Mucosa of stomach (tissue), 1 donor: ENCODE results near the gene CSK.

ENCODE experiments used
- H3K27me3 ChIP-seq: one replicate; pipeline ENCODE4 v1.7.0; 2013; ENCODE audit warnings: mild to moderate bottlenecking, low read length; ENCODE audit not compliant: control insufficient read depth, insufficient read depth
- H3K36me3 ChIP-seq: one replicate; pipeline ENCODE4 v1.7.0; 2013; ENCODE audit warnings: low read length; ENCODE audit not compliant: control insufficient read depth, insufficient read depth
- H3K4me1 ChIP-seq: one replicate; pipeline ENCODE4 v1.7.0; 2013; ENCODE audit warnings: mild to moderate bottlenecking, low read length; ENCODE audit not compliant: control insufficient read depth, insufficient read depth
- H3K4me3 ChIP-seq: one replicate; pipeline ENCODE4 v1.7.0; 2013; ENCODE audit warnings: low read length
- H3K9ac ChIP-seq: one replicate; pipeline ENCODE4 v1.7.0; 2013; ENCODE audit warnings: mild to moderate bottlenecking, low read length, moderate library complexity
- H3K9me3 ChIP-seq: one replicate; pipeline ENCODE4 v1.7.0; 2013; ENCODE audit warnings: mild to moderate bottlenecking, low read length, moderate library complexity; ENCODE audit not compliant: control insufficient read depth
- donor health status: Pancreatic carcinoma.

The CSK gene

DNA sequence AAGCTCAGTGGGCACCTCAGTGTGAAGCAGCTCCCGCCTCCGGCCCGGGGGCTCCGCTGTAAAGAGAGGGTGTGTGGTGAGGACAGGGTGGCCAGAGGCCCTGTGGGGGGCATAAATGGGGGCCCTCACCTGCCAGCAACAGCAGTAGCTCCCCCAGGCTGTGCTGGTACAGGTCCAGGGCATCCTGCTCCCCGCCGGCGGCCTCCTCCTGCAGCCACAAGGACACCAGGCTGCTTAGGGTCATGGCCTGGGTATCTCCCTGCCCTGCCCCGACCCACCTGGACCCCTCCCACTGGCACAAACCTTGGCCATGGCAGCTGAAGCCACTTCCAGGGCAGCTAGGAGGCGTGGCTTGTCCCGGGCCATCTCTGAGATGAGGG lies 56.2 kb downstream of the CSK start:
- Histone ChIP-seq H3K27me3 (no peaks in the 10 kb centered on the region), H3K4me3 (no peak overlapping the region), H3K9ac (no peak overlapping the region), H3K4me1 (peaks cover 10% of the 10 kb centered on the region), H3K36me3 (no peaks in the 10 kb centered on the region), H3K9me3 (no peaks in the 10 kb centered on the region)

DNA sequence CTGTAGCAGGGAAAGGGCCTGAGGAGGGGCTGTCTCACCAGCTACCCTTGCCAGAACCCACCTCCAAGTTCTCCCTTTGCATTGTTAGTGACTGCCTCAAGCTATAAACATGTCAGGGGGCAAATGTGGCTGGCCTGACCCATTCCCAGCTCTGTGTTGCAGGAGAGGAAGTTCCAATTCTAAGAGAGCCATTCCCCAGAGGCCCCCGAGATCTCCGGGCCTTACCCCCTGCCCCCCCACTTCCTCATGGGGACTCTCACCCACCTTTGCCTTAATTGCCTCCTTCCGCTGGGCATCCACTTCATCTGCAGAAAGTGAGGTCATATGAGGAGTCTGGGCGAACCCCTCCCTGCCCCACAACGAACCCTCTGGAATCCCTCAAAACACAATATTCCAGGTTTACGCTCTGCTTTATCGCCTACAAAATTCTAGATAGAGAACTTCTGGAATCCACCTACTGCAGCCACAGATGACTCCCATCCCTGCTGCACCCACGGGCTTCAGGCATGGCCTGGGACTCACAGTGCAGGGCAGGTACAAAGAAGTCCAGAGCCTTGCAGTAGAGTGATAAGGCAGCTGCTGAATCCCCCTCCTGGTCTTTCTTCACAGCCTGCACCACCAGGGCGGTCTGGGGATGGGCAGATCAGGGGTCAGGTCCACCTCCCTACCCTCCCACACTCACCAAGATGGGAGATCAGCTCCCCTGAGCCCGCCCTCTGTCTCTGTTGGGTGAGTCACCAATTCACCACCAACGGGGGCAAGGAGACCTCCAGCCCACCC lies 57.1 kb downstream of the CSK start:
- no peaks in the 10 kb centered on the region for H3K36me3 ChIP-seq
- no peaks in the 10 kb centered on the region for H3K9me3 ChIP-seq
- H3K27me3 ChIP-seq = no peaks in the 10 kb centered on the region
- H3K4me1 ChIP-seq = peaks cover 18% of the 10 kb centered on the region
- H3K4me3 ChIP-seq = no peak overlapping the region
- H3K9ac ChIP-seq = no peak overlapping the region

DNA sequence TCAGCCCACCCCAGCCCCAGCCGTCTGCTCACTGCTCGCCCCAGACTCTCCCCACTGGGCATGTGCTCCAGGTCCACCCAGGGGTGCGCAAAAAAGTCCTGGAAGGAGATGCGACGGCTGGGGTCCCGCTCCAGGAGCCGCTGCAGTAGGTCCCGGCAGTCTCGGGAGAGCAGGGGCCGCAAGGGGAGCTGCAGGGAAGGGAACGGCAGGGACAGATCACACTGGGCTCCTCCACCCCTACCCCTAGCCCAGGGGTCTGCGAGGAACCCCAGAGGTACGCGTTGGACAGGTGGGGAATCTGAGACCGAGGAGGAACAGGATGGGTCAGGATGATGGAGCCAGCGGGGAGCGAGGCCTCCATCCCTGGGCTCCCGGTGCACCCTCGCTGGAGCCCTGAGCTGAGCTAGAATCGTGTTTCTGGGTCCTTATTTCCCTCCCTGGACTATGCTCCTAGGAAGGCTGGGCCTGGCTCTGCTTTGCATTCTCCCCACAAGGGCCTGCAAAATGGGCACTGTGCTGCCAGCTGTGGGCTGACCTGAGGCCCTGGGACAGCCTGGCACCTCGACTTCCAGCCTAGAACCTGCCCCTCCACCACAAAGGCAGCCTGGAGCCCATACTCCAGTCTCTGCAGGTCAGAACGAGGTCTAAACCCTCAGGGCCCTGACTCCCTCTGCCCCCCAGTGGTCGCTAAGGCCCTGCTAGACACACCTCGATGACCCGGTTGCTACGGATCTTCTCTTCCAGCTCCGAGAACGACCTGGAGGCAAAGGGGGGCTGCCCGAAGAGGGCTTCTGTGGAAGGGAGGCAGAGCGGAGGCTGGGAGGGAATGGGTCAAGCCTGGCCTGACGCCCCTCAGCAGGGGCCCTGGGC lies 57.9 kb downstream of the CSK start:
- H3K27me3 ChIP-seq = no peaks in the 10 kb centered on the region
- no peaks in the 10 kb centered on the region for H3K36me3 ChIP-seq
- H3K9me3 ChIP-seq = no peaks in the 10 kb centered on the region
- no peak overlapping the region for H3K9ac ChIP-seq
- H3K4me3 ChIP-seq = no peak overlapping the region
- peaks cover 19% of the 10 kb centered on the region for H3K4me1 ChIP-seq

DNA sequence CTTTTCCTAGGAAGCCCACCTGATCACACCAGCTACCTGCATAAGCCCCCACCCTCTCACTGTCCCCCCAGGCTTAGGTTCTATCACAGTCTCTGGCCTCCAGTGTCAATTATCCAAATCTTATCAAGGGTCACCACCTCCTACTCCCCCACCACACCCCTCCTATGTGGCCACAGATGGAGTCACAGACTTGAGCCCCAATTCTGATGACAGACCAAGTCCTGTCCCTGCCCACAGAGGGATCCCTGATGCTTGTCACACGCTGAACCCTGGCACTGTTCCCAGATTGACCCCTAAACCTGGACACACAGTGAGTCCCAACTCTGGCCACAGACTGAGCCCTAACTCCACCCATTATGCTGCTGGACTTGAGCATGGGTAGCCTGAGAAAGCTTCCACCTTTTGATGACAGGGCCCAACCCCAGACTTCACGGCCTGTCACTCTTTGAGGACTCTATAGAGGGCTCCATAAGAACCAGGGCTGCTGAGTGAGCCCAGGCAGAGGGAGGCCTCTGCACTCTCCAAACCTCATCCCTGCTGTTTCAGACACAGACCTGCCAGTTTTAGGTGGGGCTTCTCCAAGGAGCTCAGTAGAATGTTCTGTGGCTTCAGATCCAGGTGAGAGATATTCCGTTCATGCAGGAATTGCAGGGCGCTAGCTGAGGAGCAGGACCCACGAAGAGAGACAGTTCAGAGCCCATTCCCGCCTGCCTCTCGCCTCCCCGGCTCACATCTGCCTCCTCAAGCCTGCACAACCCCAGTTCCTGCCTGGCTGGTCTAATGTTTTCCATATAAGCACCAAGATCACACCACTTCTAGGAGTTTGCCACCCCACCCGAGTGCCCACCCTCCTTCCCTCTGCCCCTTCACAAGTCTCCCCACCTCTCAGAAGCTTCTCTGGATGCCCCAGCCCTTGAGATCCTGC lies 59.2 kb downstream of the CSK start:
- Histone ChIP-seq H3K9ac (no peak overlapping the region), H3K27me3 (no peaks in the 10 kb centered on the region), H3K4me3 (no peak overlapping the region), H3K36me3 (peaks cover 9% of the 10 kb centered on the region), H3K9me3 (no peaks in the 10 kb centered on the region), H3K4me1 (peaks cover 19% of the 10 kb centered on the region)

DNA sequence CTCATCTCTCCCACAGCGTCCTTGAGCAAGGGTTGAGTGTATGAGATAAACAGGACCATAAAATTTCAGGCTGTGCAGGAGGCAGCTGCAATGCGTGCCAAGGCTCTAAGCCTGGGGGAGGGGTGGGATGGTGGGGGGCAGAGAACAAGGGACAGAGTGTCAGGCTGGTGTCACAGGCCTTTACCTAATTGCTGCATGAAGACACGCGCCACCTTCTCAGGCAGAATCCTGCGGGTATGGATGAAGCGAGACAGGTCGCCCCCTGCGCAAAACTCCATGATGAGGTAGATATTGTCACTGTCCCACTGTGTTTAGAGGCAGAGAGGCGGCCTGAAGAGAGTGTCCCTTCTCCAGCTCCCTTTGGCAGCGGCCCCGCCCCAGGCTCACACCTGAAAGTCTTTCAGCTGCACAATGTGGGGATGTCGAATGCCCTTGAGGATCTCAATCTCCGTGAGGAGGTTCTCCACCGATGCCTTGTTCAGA lies 60.1 kb downstream of the CSK start:
- H3K4me1 ChIP-seq = peaks cover 19% of the 10 kb centered on the region
- peak overlapping the region; percentile 71 for H3K9ac ChIP-seq
- no peak overlapping the region for H3K4me3 ChIP-seq
- no peaks in the 10 kb centered on the region for H3K27me3 ChIP-seq
- no peaks in the 10 kb centered on the region for H3K9me3 ChIP-seq
- H3K36me3 ChIP-seq = peaks cover 9% of the 10 kb centered on the region

DNA sequence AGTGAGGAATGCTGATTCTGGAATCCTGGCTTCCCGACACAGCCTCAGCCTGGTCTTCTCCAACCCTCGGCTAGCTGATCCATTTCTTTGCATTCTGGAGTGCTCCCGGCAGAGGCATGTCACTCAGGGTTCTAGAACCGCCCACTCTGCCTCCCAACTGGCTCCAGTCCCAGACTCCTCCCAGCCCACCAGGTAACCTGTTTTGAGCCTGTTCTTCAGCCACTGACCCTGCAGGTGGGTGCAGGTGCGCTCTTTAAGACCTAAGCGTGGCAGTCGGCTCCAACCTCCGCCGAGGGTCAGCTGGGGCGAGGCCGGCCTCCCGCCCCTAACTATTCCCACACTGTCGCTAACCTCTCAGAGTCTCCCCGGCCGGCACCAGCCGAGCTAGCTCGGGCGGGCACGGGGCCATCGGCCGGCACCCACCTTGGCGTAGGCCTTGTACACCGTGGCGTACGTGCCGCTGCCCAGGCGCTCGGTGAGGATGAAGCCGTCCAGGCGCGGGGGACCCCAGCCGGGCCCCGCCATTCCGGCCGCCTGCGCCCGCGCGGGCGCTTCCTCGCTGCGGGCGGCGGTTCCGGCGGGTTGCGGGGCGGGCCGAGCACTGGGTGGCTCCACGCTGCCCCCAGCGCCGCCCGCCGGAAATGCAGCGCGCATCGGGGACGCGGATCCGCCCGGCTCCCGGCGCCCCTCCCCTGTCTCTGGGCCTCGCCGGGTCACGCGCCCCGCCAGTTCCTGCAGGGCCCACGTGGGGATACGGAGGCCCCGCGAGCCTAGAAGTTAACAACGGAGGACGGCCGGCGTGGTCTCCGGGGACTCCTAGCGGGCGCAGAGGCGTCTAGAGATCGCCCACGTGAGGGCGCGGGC lies 60.9 kb downstream of the CSK start, which contains the start of gene ULK3:
Gene ULK3, minus strand, starts transcription at position 576 of the 864 bp plus-strand sequence. Its CDS starts 51 bp downstream, at position 525.
- H3K9ac ChIP-seq = peak within 1 kb of the TSS; percentile 71
- no peaks in the 10 kb centered on the region for H3K9me3 ChIP-seq
- peak within 1 kb of the TSS; percentile 48 for H3K4me3 ChIP-seq
- no peaks in the 10 kb centered on the region for H3K27me3 ChIP-seq
- peaks cover 27% of the 10 kb centered on the region for H3K4me1 ChIP-seq
- H3K36me3 ChIP-seq = peaks cover 17% of the 10 kb centered on the region

DNA sequence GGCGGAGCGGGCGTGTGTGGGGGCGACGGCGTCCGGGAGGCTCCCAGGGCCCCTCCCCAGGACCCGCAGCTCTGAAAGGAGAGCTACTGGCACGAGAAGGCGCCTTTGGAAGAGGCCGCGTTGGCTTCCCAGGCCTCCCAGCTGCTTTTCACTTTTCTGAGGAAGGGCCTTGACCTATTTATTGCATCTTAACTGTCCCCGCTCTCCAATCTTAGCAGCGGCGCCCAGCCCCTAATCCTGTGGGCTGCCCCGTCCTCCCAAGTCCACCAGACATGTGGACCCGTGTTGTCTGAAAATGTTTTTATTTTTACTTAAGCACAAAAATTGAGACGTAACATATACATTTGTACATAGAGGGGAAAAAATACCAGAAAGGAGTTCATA lies 61.6 kb downstream of the CSK start:
- Histone ChIP-seq H3K4me1 (peaks cover 33% of the 10 kb centered on the region), H3K9me3 (no peaks in the 10 kb centered on the region), H3K36me3 (peaks cover 22% of the 10 kb centered on the region), H3K4me3 (no peak overlapping the region), H3K27me3 (no peaks in the 10 kb centered on the region), H3K9ac (peak overlapping the region; percentile 44)

DNA sequence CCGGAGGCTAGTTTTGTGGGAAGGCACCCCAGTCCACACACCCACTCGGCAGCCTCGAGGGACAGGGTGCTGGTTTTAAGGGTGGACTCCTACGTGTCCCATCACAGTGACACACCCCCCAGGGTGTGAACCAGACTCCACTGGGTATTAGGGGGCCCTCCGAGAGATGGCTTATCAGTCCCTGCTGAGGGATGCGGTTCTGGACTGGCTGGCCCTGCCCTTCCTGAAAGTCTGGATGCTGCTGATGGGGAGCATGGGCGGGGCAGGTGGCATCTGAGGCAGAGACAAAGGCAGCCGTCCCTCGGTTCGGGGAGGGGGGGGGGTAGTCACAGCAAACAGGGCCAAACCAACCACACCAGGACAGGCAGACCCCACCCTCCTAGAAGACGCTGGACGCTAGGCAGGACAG lies 62.0 kb downstream of the CSK start:
- Histone ChIP-seq H3K27me3 (no peaks in the 10 kb centered on the region), H3K4me3 (no peak overlapping the region), H3K36me3 (peaks cover 25% of the 10 kb centered on the region), H3K9me3 (no peaks in the 10 kb centered on the region), H3K9ac (peak overlapping the region; percentile 44), H3K4me1 (peaks cover 35% of the 10 kb centered on the region)

DNA sequence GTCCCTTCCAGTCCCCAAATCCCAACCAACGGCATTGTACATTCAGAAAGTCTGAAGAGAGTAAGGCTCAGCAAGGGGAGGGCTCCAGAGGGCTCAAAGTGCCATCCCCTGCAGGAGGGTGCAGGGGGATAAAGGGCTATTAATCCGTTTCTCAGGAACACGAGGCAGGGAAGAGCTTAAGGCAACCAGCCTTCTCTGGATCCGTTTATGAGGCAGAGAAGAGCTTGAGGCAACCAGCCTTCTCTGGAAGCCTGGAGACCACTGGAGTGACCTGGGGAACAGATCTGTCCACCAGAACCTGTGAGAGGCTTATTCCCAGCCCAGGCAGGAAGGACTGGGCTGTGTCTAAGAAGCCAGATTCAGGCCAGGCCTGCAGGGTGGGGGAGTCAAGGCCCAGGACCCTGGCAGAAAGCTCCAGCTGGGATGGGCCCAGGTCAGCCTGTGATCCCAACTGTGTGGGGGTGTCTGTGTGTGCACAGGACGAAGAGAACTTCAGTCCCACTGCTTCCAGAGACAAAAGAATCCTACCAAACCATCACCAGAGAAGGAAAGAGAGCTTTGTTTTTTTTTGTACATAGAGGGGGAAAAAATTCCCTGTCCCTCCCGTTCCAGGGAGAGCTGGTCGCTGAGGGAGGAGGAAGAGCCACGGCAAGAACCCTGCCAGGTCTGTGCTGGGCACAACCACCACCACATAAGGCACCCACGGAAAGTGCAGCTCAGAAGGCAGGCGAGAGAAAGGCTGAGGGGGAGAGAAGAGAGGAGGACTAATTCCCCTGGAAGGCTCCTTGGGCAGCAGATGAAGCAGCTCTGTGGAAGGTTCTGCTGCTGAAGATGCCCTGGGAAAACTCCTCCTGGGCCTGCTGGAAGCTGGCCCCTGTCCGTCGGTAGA lies 62.7 kb downstream of the CSK start:
- Histone ChIP-seq H3K36me3 (peaks cover 25% of the 10 kb centered on the region), H3K9ac (peak overlapping the region; percentile 44), H3K4me1 (peaks cover 35% of the 10 kb centered on the region), H3K4me3 (no peak overlapping the region), H3K27me3 (no peaks in the 10 kb centered on the region), H3K9me3 (no peaks in the 10 kb centered on the region)

DNA sequence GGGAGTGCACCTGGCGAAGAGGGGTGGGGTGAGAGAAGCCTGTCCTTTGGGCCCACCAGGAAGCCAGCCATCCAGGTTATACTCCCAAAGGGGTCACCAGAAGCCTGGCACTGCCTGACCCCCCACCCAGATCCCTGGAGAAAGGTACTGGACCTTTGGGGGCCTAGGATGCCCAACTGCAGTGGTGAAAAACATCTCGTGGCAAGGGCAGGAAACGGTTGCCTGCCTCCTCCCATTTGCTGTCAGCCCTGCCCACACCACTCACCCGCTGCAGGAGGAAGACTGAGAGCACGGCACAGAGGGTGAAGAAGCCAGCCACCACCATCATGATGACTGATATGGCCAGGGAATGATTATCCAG lies 63.3 kb downstream of the CSK start:
- Histone ChIP-seq H3K9me3 (no peaks in the 10 kb centered on the region), H3K4me1 (peaks cover 37% of the 10 kb centered on the region), H3K4me3 (no peak overlapping the region), H3K36me3 (peaks cover 25% of the 10 kb centered on the region), H3K27me3 (no peaks in the 10 kb centered on the region), H3K9ac (peak overlapping the region; percentile 12)
